Measurements from ENCODE around the gene MGAT5.

The MGAT5 gene

DNA sequence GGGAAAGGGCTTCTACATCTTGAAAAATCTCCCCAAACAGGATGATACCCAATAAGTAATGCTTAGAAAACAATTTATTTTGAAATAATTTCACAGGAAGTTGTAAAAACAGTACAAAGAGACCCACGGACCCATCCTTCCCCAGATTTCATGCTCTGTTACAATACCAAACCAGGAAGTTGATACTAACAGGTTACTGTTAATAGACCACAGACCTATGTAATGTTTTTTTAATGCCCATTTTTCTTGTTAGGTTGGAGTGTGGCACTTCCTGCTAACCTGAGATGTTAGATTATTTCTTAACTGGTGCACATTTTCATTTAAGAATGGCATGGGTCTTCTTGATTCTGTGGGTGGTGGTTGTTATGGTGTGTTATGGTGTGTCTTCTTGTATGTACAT is 21.4 kb upstream of the MGAT5 start:
- no peak for DNase-seq

- no peak for DNase-seq
These were observed 20.8 kb upstream of the MGAT5 start for GRCh38 chr2:134232868-134233727.

DNA sequence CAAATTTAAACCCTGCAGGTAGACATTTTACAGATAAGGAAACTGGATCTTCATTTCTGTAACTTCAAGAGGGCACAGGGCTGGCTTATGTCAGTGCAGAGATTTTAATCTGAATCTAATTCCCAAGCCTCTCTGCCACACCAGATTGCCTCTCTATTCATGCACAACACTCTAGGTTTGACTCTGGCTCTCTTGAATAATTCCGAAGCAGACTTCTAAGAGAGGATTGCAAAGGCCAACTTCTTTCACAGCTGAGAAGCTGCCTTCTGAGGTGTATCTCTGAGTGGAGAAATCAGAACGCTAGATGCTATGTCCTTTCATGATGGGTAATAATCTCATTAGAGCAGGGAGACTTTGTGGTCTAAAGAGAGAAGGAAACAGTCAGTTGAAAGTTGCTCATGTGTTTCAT is 20.1 kb upstream of the MGAT5 start:
- DNase-seq, result no peak

DNA sequence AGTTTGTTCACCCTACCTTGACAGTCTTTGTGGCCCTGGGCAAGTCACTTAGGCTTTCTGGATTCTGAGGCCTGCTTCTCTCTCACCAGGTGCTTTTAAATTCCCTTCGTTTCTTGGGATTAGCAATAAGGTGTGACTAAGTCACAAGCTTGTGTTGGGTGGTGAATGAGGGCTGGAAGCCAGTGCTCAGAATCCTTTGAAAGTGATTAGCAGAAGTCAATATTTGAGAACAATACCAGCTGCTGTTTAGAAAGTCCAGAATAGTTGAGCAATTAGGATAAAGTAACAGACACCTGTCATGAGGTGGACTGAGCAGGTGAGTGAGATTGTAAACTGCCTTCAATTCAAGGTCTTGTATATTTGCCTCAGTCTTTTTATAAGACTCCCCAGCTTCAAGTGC is 19.3 kb upstream of the MGAT5 start:
- DNase-seq, result no peak

DNA sequence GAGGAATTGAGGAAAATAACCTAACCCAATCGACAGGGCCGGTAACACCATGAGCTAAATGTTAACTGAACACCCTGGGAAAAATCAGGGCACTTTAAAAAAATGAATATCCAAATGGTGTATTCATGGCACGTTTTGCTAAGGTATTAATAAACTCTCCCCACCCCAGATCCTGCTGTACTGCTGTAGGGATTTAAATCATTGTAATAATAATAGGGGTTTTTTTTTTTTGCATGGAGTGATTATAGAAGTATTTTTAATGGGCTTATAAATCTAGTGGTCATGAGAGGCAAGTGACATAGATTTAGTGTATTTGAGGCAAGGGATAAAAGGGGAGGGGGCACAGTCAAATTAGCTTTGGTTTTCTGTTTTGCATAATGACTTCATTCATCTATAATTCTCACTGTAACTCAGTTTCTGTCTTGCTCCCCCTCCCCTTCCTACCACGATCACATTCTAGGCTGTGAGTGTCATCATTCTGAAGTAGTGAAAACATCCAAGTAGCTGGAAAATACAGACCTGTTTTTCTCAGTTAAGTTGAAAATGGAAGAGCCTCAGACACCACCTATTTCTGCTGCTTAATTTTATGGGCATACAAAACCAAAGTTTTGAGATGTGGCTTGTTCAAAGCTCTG is 18.2 kb upstream of the MGAT5 start:
- DNase-seq, result no peak

GRCh38 chr2:134238371-134238770 is 15.5 kb upstream of the MGAT5 start:
- no peak for DNase-seq

DNA sequence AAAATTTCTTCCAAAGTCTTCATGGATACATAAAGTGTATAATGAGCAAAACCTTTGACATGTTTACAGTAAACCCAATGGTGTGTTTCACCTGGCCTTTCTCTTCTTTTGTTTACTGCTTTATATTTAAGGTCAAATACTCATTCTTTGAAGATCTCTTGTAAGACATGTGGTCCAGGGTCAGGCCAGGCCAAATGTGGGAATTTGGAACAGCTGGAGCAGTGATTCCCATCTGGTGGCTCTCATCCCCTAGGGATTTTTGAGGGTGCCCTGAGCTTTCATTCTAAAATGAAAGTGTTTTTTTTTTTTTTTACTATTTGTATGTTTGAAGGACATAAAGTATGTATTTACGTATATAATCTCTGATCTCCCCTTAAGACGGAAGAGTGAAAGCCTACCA is 13.8 kb upstream of the MGAT5 start:
- peak; percentile 61 for DNase-seq

DNA sequence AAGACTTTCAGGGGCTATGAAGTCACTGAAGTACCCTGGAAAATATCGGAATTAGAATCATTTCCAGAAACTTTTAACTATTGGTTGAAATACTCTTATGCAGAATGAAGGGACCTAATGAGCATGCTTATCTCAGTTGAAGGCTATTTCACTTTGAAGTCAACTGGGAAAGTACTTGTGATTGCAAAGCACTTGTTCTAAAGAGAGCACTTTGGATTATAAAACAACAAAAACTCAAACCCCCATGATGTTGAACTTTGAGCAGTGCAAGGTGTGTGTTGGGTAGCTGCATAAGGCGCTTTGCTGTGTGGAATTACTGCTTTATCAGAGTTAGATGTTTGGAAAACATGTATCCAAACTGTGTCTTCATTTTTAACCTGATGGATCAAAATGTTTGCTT is 12.0 kb upstream of the MGAT5 start:
- no peak for DNase-seq

- DNase-seq, result no peak
These were observed 10.6 kb upstream of the MGAT5 start for GRCh38 chr2:134243244-134243643.

GRCh38 chr2:134244086-134244485 is 9.8 kb upstream of the MGAT5 start:
- peak; percentile 48 for DNase-seq

GRCh38 chr2:134244587-134244986 is 9.3 kb upstream of the MGAT5 start:
- DNase-seq, result no peak

- peak; percentile 71 for DNase-seq
These were observed 8.4 kb upstream of the MGAT5 start for GRCh38 chr2:134245340-134245984.

GRCh38 chr2:134246154-134246874 is 7.6 kb upstream of the MGAT5 start:
- DNase-seq, result peak; percentile 29

GRCh38 chr2:134247679-134248078 is 6.2 kb upstream of the MGAT5 start:
- no peak for DNase-seq

GRCh38 chr2:134248913-134249312 is 5.0 kb upstream of the MGAT5 start:
- no peak for DNase-seq

DNA sequence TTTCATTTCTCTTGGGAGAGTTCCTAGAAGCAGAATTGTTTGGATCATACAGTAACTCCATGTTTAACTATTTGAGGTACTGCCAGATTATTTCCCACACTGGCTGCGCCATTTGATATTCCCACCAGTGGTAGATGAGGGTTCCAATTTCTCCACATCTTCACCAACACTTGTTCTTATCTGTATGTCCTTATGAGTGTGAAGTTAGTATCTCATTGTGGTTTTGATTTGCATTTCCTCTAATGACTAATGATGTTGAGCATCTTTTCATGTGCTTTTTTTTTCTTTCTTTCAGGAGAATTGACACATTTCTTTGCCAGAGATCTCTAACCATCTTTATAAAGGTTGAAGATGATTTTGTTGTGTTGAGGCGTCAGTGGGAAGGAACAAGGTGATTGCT is 4.1 kb upstream of the MGAT5 start:
- DNase-seq, result no peak

GRCh38 chr2:134250840-134251461 is 2.9 kb upstream of the MGAT5 start:
- DNase-seq, result no peak

DNA sequence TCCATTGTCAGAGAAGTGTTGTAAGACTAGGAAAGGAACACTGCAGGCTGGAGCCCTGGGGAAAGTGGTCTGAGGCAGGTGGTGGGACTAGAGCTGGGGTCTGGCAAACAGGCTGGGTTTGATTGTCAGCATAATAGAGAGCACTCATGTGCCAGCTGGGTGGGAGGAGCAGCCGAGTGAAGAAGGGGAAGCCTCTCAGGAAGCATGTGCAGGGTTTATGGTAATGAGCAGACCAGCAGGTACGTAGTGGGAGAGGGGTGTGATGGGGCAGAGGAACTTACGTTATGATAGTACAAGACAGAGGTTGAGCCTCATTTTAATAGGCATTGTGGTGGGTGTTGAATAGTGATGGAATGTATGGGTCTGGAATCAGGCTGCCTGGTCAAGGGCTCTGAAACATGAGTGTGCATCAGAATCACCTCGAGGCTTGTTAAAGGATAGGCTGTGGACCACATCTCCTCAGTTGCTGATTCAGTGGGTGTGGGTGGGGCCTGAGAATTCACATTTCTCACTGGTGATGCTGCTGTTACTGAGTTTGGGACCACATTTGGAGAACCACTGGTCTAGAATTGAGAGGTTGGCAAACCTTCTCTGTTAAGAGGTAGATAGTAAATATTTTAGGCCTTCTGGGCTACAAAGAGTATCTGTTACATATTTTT is 1.7 kb upstream of the MGAT5 start:
- peak; percentile 67 for DNase-seq

- peak; percentile 71 for DNase-seq
These were observed 661 bp upstream of the MGAT5 start for GRCh38 chr2:134253117-134253704.

GRCh38 chr2:134254824-134255223 is 952 bp downstream of the MGAT5 start:
- DNase-seq, result no peak

DNA sequence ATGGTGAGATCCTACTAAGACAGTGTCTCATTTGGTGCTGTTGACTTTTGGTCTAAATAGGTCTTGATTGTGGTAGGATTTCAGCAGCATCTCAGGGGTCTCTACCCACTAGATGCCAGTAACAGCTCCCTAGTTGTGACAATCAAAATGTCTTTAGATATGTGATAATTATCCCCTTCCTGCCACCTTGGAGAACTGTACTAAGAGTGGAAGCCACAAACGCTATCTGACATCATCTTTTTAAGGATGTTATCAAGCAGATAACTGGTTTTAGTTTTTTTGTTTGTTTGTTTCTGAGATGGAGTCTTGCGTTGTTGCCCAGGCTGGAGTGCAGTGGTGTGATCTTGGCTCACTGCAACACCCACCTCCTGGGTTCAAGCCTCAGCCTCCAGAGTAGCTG is 3.1 kb downstream of the MGAT5 start:
- no peak for DNase-seq

GRCh38 chr2:134257509-134257908 is 3.6 kb downstream of the MGAT5 start:
- no peak for DNase-seq
